Vagina (tissue), 2 donors: Measurements from ENCODE around the gene GPR4.

Source experiments
- CTCF ChIP-seq, 3 experiments: fragments of 450-650 bp in 2 of 3; fragments of 200-600 bp in 1 of 3; sonication (generic) in 1 of 3; IDR thresholded peaks; one replicate each; pipeline ENCODE4 v1.5.1; 2017 to 2019; ENCODE audit warnings: antibody characterized with exemption in 3 of 3, mild to moderate bottlenecking in 2 of 3, moderate library complexity in 2 of 3
- POLR2A ChIP-seq, 2 donors: fragments of 450-650 bp; IDR thresholded peaks; one replicate each; pipeline ENCODE4 v1.6.1; 2017; ENCODE audit warnings: antibody characterized with exemption in 2 of 2, mild to moderate bottlenecking in 2 of 2, moderate library complexity in 2 of 2
- POLR2AphosphoS5 ChIP-seq, 2 donors: sonication (generic); formaldehyde crosslinking; IDR thresholded peaks; one replicate each; pipeline ENCODE4 v1.9.0; 2017; ENCODE audit warnings: antibody characterized with exemption in 2 of 2, mild to moderate bottlenecking in 2 of 2, low read depth in 1 of 2; ENCODE audit not compliant: insufficient read depth in 1 of 2

- TF ChIP-seq CTCF (IDR thresholded peaks at IDR 0.05) (no peak), POLR2AphosphoS5 (IDR thresholded peaks at IDR 0.05; ENCODE audit: insufficient read depth in 1 of 2, low read depth in 1 of 2) (no peak), POLR2A (IDR thresholded peaks at IDR 0.05) (no peak)
Measured at GRCh38 chr19:45640849-45641273, 38.8 kb upstream of the GPR4 start.
